Testis (tissue), 3 donors: ENCODE measurements around the gene EIF1. TPM values are rescaled to one million over a fixed set of nuclear protein-coding genes. Genes with fewer than 3 reads are reported as not detected.

Source experiments
- DNase-seq: peaks from one replicate; pipeline ENCODE4 v3.0.0-alpha.2; 2019
- H3K27ac ChIP-seq, 2 donors: fragments of 200-600 bp; sonication (generic); one replicate each; pipeline ENCODE4 v1.5.1; 2019
- H3K27me3 ChIP-seq: fragments of 200-600 bp; sonication (generic); one replicate; pipeline ENCODE4 v1.5.1; 2019
- H3K36me3 ChIP-seq: fragments of 200-600 bp; sonication (generic); one replicate; pipeline ENCODE4 v1.5.1; 2017; ENCODE audit warnings: low read depth; ENCODE audit errors: missing control alignments
- H3K4me1 ChIP-seq: fragments of 200-600 bp; sonication (generic); one replicate; pipeline ENCODE4 v1.5.1; 2019
- H3K4me3 ChIP-seq, 2 donors: fragments of 200-600 bp; sonication (generic); one replicate each; pipeline ENCODE4 v1.5.1; 2017 to 2019
- H3K9me3 ChIP-seq: fragments of 200-600 bp; sonication (generic); one replicate; pipeline ENCODE4 v1.5.1; 2017
- POLR2A ChIP-seq: fragments of 450-650 bp; IDR thresholded peaks from one replicate; pipeline ENCODE4 v1.6.1; 2017; ENCODE audit warnings: antibody characterized with exemption, mild to moderate bottlenecking, moderate library complexity
- WGBS, 2 donors: methylation state at CpG; one replicate each; pipeline ENCODE4 v1.1.5; 2018; 5-methylcytosine and 5-hydroxymethylcytosine counted together
- intact Hi-C: fragments of 100-400 bp; cut with DNase I; formaldehyde crosslinking; loops from one replicate; pipeline ENCODE4 v1.15.1; 2023; ENCODE audit warnings: low total_unique reads
- polyA plus RNA-seq: library from polyadenylated mRNA; stranded (reverse); fragments of 350-450 nt; fragmentation: Illumina TruSeq; extraction: RNeasy Lipid Tissue Mini Kit (QIAGEN cat#74804); gene quantifications from one replicate; pipeline ENCODE4 v1.2.3, GENCODE V29; 2014; ENCODE audit warnings: low read depth, low replicate concordance; ENCODE audit not compliant: insufficient read depth
- small RNA-seq, 2 donors: library from RNA; depleted of rRNA; stranded (forward); fragments of <200 nt; gene quantifications; one replicate each; pipeline ENCODE3, GENCODE V24; 2016
- total RNA-seq, 2 donors: library from RNA; depleted of rRNA; stranded (reverse); fragments of >200 nt; gene quantifications; one replicate each; pipeline ENCODE4 v1.2.3, GENCODE V29; 2016
- TF ChIP-seq, protein P1 (sequence below), 3 experiments: fragments of 450-650 bp in 2 of 3; fragments of 200-600 bp in 1 of 3; sonication (generic) in 1 of 3; IDR thresholded peaks; one replicate each; pipeline ENCODE4 v1.5.1; 2016 to 2019; ENCODE audit warnings: antibody characterized with exemption in 3 of 3, mild to moderate bottlenecking in 2 of 3, moderate library complexity in 1 of 3

EIF1 gene
- total and polyA plus RNA-seq, 3 donors from 2014 or later: 274 to 1,078 (median 338) TPM

DNA sequence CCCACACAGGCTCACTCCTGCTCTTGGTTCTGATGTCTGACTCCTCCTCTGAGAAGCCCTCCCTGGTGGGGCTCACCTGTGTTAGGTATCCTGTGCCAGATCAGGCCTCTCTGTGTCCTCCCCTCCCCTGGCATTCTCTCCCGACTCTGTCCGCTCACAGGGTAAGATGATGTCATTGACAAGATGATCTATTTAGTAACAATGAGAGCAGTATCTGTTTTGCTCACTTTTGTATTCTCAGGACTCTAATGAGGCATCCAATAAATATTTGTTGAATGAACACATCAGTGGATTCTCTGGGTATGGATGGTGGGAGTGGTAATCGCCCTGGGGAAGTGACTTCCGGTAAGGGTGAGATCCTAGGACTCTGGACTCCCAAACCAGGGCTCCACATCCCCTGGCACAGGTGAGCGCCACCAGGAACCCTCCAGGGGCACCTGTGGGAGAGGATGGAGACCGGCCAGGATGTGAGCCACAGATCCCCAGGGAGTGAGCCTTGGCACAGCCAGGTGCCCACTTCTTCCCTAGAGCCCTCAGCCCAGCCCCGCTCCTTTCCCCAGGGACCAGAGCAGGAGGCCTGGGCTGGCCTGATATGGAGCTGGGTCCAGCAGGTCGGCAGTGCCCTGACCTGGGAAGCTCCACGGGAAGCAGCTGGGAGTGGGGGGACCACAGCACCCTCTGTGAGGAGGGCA, 51.1 kb downstream of the EIF1 start:
- WGBS, 2 donors: 80 to 85% methylated on average over 9 of the region's 9 CpGs
- no peak for TF ChIP-seq POLR2A
- Histone ChIP-seq H3K4me1 (peaks cover 3% of the 10 kb centered on the region), H3K27me3 (no peaks in the 10 kb centered on the region), H3K27ac (no peak overlapping the region), H3K4me3 (no peak overlapping the region), H3K36me3 (no peaks in the 10 kb centered on the region), H3K9me3 (no peaks in the 10 kb centered on the region)
- intact Hi-C loops: loop anchor here (10.0 kb wide), 1 partner anchor 55 kb away; no protein-coding TSS in a partner anchor
- DNase-seq: no peak

DNA sequence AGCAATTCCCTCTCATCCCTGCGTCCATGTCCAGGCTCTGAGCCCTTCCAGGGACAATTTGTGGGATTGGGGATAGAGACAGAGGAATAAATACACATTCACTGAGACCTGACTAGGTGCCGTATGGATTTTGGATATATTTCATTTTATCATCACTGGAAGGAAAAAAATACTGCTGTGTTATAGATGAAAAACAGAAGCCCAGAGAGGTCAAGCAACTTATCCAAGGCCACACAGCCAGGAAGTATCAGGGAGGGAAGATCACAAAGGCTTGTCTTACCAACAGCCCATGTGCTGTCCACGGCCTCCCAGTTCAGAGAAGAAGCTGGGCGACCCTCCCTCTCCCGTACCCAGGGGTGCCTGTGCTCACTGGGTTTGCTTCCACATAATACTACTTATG, 51.8 kb downstream of the EIF1 start:
- intact Hi-C loops: no loop called here
- Histone ChIP-seq H3K9me3 (no peaks in the 10 kb centered on the region), H3K27ac (no peak overlapping the region), H3K27me3 (no peaks in the 10 kb centered on the region), H3K4me3 (no peak overlapping the region), H3K4me1 (no peaks in the 10 kb centered on the region), H3K36me3 (no peaks in the 10 kb centered on the region)
- 91 to 95% methylated on average over 4 to 5 of the region's 5 CpGs for WGBS, 2 donors
- TF ChIP-seq POLR2A: no peak
- TF ChIP-seq, protein P1, sequence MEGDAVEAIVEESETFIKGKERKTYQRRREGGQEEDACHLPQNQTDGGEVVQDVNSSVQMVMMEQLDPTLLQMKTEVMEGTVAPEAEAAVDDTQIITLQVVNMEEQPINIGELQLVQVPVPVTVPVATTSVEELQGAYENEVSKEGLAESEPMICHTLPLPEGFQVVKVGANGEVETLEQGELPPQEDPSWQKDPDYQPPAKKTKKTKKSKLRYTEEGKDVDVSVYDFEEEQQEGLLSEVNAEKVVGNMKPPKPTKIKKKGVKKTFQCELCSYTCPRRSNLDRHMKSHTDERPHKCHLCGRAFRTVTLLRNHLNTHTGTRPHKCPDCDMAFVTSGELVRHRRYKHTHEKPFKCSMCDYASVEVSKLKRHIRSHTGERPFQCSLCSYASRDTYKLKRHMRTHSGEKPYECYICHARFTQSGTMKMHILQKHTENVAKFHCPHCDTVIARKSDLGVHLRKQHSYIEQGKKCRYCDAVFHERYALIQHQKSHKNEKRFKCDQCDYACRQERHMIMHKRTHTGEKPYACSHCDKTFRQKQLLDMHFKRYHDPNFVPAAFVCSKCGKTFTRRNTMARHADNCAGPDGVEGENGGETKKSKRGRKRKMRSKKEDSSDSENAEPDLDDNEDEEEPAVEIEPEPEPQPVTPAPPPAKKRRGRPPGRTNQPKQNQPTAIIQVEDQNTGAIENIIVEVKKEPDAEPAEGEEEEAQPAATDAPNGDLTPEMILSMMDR (IDR thresholded peaks at IDR 0.05): no peak
- DNase-seq: no peak

DNA sequence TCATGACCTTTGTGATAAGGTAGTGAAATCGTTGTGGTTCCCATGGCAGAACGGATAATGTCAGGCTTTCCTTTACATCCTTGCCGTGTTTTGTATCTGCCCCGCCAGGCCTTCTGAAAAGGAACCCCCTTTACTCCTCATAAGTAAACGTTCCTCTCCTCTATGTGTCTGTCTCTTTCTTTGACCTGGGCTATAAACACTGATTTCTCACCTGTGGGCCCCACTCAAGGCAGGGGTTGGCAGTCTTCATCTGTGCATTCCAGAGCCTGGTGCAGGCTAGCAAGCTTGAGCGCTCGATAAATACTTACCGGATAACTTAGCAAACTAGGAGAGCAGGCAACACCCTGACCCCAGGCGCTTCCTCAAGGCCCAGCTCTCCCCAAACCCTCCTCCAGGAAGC, 53.0 kb downstream of the EIF1 start:
- Histone ChIP-seq H3K27me3 (no peaks in the 10 kb centered on the region), H3K4me1 (no peaks in the 10 kb centered on the region), H3K36me3 (no peaks in the 10 kb centered on the region), H3K27ac (no peak overlapping the region), H3K9me3 (no peaks in the 10 kb centered on the region), H3K4me3 (no peak overlapping the region)
- intact Hi-C loops: no loop called here
- 87 to 88% methylated on average over 9 of the region's 9 CpGs for WGBS, 2 donors
- DNase-seq: no peak
- TF ChIP-seq, protein P1 (IDR thresholded peaks at IDR 0.05): no peak
- no peak for TF ChIP-seq POLR2A

Small RNA genes lying within 50 kb of the gene (small RNA-seq; reads per million reads assigned to genes)
- 0 reads per million in 2 donors for gene RN7SL399P
- 0 reads per million in 2 donors for gene RNA5SP442

Other genes with a start within 250 kb of the EIF1 start
- not detected for gene KRT38, start 247.9 kb upstream of the EIF1 start, total RNA-seq
- not detected for gene KRT38, start 247.9 kb upstream of the EIF1 start, polyA plus RNA-seq
- gene KRT32, start 221.5 kb upstream of the EIF1 start, total RNA-seq: under 1 TPM in 1 of 2 donors, not detected in 1; 0.19 TPM
- not detected for gene KRT32, start 221.5 kb upstream of the EIF1 start, polyA plus RNA-seq
- not detected for gene KRT35, start 207.7 kb upstream of the EIF1 start, total RNA-seq
- gene KRT35, start 207.7 kb upstream of the EIF1 start, polyA plus RNA-seq: 0.18 TPM
- gene KRT36, start 199.0 kb upstream of the EIF1 start, total RNA-seq: under 1 TPM; 0.24 to 0.43 TPM
- gene KRT36, start 199.0 kb upstream of the EIF1 start, polyA plus RNA-seq: 0.24 TPM
- gene KRT13, start 183.3 kb upstream of the EIF1 start, total RNA-seq: 1 to 10 TPM; 2.4 to 7.7 TPM
- gene KRT13, start 183.3 kb upstream of the EIF1 start, polyA plus RNA-seq: 21.4 TPM
- gene KRT15, start 170.0 kb upstream of the EIF1 start, total RNA-seq: 10 to 100 TPM in 1 of 2 donors, 1 to 10 TPM in 1; 5.8 to 19.4 TPM
- gene KRT15, start 170.0 kb upstream of the EIF1 start, polyA plus RNA-seq: 21.7 TPM
- gene KRT19, start 160.6 kb upstream of the EIF1 start, total RNA-seq: 1 to 10 TPM; 3.9 to 5.5 TPM
- gene KRT19, start 160.6 kb upstream of the EIF1 start, polyA plus RNA-seq: 49.5 TPM
- gene KRT9, start 116.8 kb upstream of the EIF1 start, total RNA-seq: under 1 TPM in 1 of 2 donors, not detected in 1; 0.43 TPM
- 0.29 TPM for gene KRT9, start 116.8 kb upstream of the EIF1 start, polyA plus RNA-seq
- gene KRT14, start 102.0 kb upstream of the EIF1 start, total RNA-seq: under 1 TPM in 1 of 2 donors, not detected in 1; 0.24 TPM
- gene KRT14, start 102.0 kb upstream of the EIF1 start, polyA plus RNA-seq: 0.37 TPM
- gene KRT16, start 76.1 kb upstream of the EIF1 start, total RNA-seq: not detected
- gene KRT16, start 76.1 kb upstream of the EIF1 start, polyA plus RNA-seq: not detected
- 10 to 100 TPM; 13.3 to 26.0 TPM for gene KRT17, start 64.3 kb upstream of the EIF1 start, total RNA-seq
- 12.2 TPM for gene KRT17, start 64.3 kb upstream of the EIF1 start, polyA plus RNA-seq
- gene GAST, start 23.4 kb downstream of the EIF1 start, total RNA-seq: not detected
- not detected for gene GAST, start 23.4 kb downstream of the EIF1 start, polyA plus RNA-seq
- gene HAP1, start 45.8 kb downstream of the EIF1 start, total RNA-seq: 1 to 10 TPM; 2.9 to 5.3 TPM
- gene HAP1, start 45.8 kb downstream of the EIF1 start, polyA plus RNA-seq: 1.9 TPM
- gene JUP, start 97.8 kb downstream of the EIF1 start, total RNA-seq: 10 to 100 TPM; 36.8 to 38.9 TPM
- 22.5 TPM for gene JUP, start 97.8 kb downstream of the EIF1 start, polyA plus RNA-seq
- 10 to 100 TPM in 1 of 2 donors, 1 to 10 TPM in 1; 9.9 to 13.9 TPM for gene P3H4, start 123.1 kb downstream of the EIF1 start, total RNA-seq
- 6.9 TPM for gene P3H4, start 123.1 kb downstream of the EIF1 start, polyA plus RNA-seq
- 10 to 100 TPM; 31.4 to 36.5 TPM for gene FKBP10, start 124.1 kb downstream of the EIF1 start, total RNA-seq
- 37.8 TPM for gene FKBP10, start 124.1 kb downstream of the EIF1 start, polyA plus RNA-seq
- gene NT5C3B, start 147.3 kb downstream of the EIF1 start, total RNA-seq: 10 to 100 TPM; 61.9 to 74.3 TPM
- gene NT5C3B, start 147.3 kb downstream of the EIF1 start, polyA plus RNA-seq: 214 TPM
- 10 to 100 TPM; 31.8 to 76.3 TPM for gene KLHL10, start 148.9 kb downstream of the EIF1 start, total RNA-seq
- gene KLHL10, start 148.9 kb downstream of the EIF1 start, polyA plus RNA-seq: 130 TPM
- 10 to 100 TPM; 61.3 to 70.2 TPM for gene KLHL11, start 176.5 kb downstream of the EIF1 start, total RNA-seq
- 28.2 TPM for gene KLHL11, start 176.5 kb downstream of the EIF1 start, polyA plus RNA-seq
- gene ACLY, start 230.1 kb downstream of the EIF1 start, total RNA-seq: 10 to 100 TPM; 68.4 to 86.0 TPM
- 83.0 TPM for gene ACLY, start 230.1 kb downstream of the EIF1 start, polyA plus RNA-seq
- 10 to 100 TPM; 22.3 to 26.0 TPM for gene ODAD4, start 241.7 kb downstream of the EIF1 start, total RNA-seq
- gene ODAD4, start 241.7 kb downstream of the EIF1 start, polyA plus RNA-seq: 53.7 TPM